PC-9 (cell line): ENCODE measurements around the gene RITA1. TPM values are rescaled to one million over a fixed set of nuclear protein-coding genes. Genes with fewer than 3 reads are reported as not detected.

Experiments used
- BruUV-seq: library from RNA; stranded (reverse); fragments of 400-500 nt; replicated peaks from 2 replicates; lab custom pipeline; 2021; lab: Mats Ljungman, UMichigan
- CTCF ChIA-PET: fragments of 300-600 bp; sonication (Branson Sonifier 250); formaldehyde crosslinking; loops from one replicate; lab custom pipeline; 2022; ENCODE audit warnings: antibody characterized with exemption; lab: Charles Lee
- POLR2A ChIA-PET: fragments of 300-600 bp; sonication (Branson Sonifier 250); formaldehyde crosslinking; loops from one replicate; lab custom pipeline; 2022; ENCODE audit warnings: antibody characterized with exemption; ENCODE audit not compliant: unreplicated experiment; lab: Charles Lee
- DNase-seq, 2 experiments: peaks; one replicate each; pipeline versions ENCODE4 v3.0.0 to v3.0.0-alpha.2; 2015 to 2022; ENCODE audit warnings: mixed read lengths in 1 of 2
- H2AFZ ChIP-seq: fragments of 200-600 bp; sonication (generic); 2 replicates; pipeline ENCODE4 v1.8.1; 2017; ENCODE audit warnings: antibody characterized with exemption
- H3F3A ChIP-seq: fragments of 200-600 bp; sonication (generic); 2 replicates; pipeline ENCODE4 v1.8.1; 2017; ENCODE audit warnings: antibody characterized with exemption, mild to moderate bottlenecking, low read depth; ENCODE audit not compliant: insufficient read depth
- H3K27ac ChIP-seq: fragments of 200-600 bp; sonication (generic); 2 replicates; pipeline ENCODE4 v1.6.1; 2016; ENCODE audit warnings: mixed run types
- H3K27me3 ChIP-seq: fragments of 200-600 bp; sonication (generic); 2 replicates; pipeline ENCODE4 v1.6.1; 2016; ENCODE audit warnings: low read depth, mixed run types; ENCODE audit not compliant: insufficient read depth
- H3K36me3 ChIP-seq: fragments of 200-600 bp; sonication (generic); 2 replicates; pipeline ENCODE4 v1.6.1; 2016; ENCODE audit warnings: low read depth, mixed run types
- H3K4me1 ChIP-seq: fragments of 200-600 bp; sonication (generic); replicated peaks from 2 replicates; pipeline ENCODE4 v1.6.1; 2016; ENCODE audit warnings: mixed run types; ENCODE audit not compliant: insufficient read depth
- H3K4me2 ChIP-seq: fragments of 200-600 bp; sonication (generic); 2 replicates; pipeline ENCODE4 v1.6.1; 2017; ENCODE audit warnings: mixed run types
- H3K4me3 ChIP-seq: fragments of 200-600 bp; sonication (generic); 2 replicates; pipeline ENCODE4 v1.6.1; 2016; ENCODE audit warnings: mixed run types
- H3K79me2 ChIP-seq: fragments of 200-600 bp; sonication (generic); 2 replicates; pipeline ENCODE4 v1.6.1; 2017; ENCODE audit warnings: low read depth, mixed run types
- H3K9me2 ChIP-seq: fragments of 200-600 bp; sonication (generic); 2 replicates; pipeline ENCODE4 v1.8.1; 2017; ENCODE audit warnings: mild to moderate bottlenecking; ENCODE audit not compliant: insufficient read depth
- H3K9me3 ChIP-seq: fragments of 200-600 bp; sonication (generic); 2 replicates; pipeline ENCODE4 v1.8.1; 2016; ENCODE audit warnings: low read depth; ENCODE audit not compliant: insufficient read depth
- H4K20me1 ChIP-seq: fragments of 200-600 bp; sonication (generic); 2 replicates; pipeline ENCODE4 v1.8.1; 2017; ENCODE audit not compliant: insufficient read depth
- CTCF ChIP-seq: fragments of 200-600 bp; sonication (generic); conservative IDR thresholded peaks from 2 replicates; pipeline ENCODE4 v1.6.1; 2017; ENCODE audit warnings: mixed run types, antibody characterized with exemption, mild to moderate bottlenecking, moderate library complexity
- EZH2 ChIP-seq: fragments of 200-600 bp; sonication (generic); IDR thresholded peaks from 2 replicates; pipeline ENCODE4 v1.8.0; 2017; ENCODE audit warnings: antibody characterized with exemption, low read depth
- intact Hi-C: fragments of 100-400 bp; cut with micrococcal nuclease; formaldehyde crosslinking; loops from one replicate; pipeline ENCODE4 v1.10.0; 2022; ENCODE audit not compliant: unreplicated experiment
- total RNA-seq: library from RNA; stranded (reverse); gene quantifications from 2 replicates; pipeline ENCODE4 v1.2.3, GENCODE V29; 2021

The RITA1 gene
- total RNA-seq, 1 experiment from 2014 or later: 16.1 TPM

GRCh38 chr12:113161415-113162016, 24.0 kb upstream of the RITA1 start:
- no peaks in the 10 kb centered on the region for H3K9me3 ChIP-seq
- H3K4me1 ChIP-seq: no peaks in the 10 kb centered on the region
- peaks cover 20% of the 10 kb centered on the region; the same call in 1 of the 2 replicates for H3F3A ChIP-seq
- ChIA-PET CTCF (interaction anchor here (0.5 to 0.8 kb wide), 2 partner anchors 120 to 169 kb away, joined by 5 to 28 read pairs; no protein-coding TSS in a partner anchor), POLR2A (interaction anchor here (0.6 kb wide), 1 partner anchor 126 kb away, joined by 10 read pairs; no protein-coding TSS in a partner anchor)
- no peak overlapping the region for H3K4me3 ChIP-seq
- no peak for TF ChIP-seq CTCF
- TF ChIP-seq EZH2: no peak
- intact Hi-C loops: no loop called here
- DNase-seq: peak in 1 of 2 experiments; percentile 44
- no peak overlapping the region for H3K4me2 ChIP-seq
- H3K79me2 ChIP-seq: no peaks in the 10 kb centered on the region
- peaks cover 4% of the 10 kb centered on the region; the same call in 1 of the 2 replicates for H3K36me3 ChIP-seq
- no TSS peak for BruUV-seq
- peaks cover 13% of the 10 kb centered on the region for H4K20me1 ChIP-seq
- H3K27ac ChIP-seq: no peak overlapping the region
- H3K9me2 ChIP-seq: no peaks in the 10 kb centered on the region
- no peaks in the 10 kb centered on the region for H3K27me3 ChIP-seq
- H2AFZ ChIP-seq: no peak overlapping the region

- BruUV-seq: no TSS peak
- no peaks in the 10 kb centered on the region for H3K79me2 ChIP-seq
- TF ChIP-seq EZH2 (no peak), CTCF (no peak)
- CTCF ChIA-PET: interaction anchor here (0.5 to 0.9 kb wide), 2 partner anchors 15 to 170 kb away, joined by 4 to 5 read pairs; no protein-coding TSS in a partner anchor
- POLR2A ChIA-PET: interaction anchor here (0.5 to 0.6 kb wide), 2 partner anchors 35 to 125 kb away, joined by 3 to 10 read pairs; no protein-coding TSS in a partner anchor
- H3K4me3 ChIP-seq: no peak overlapping the region
- no peaks in the 10 kb centered on the region for H3K27me3 ChIP-seq
- peaks cover 12% of the 10 kb centered on the region; the same call in 1 of the 2 replicates for H3F3A ChIP-seq
- DNase-seq: peak in 1 of 2 experiments; percentile 8
- peaks cover 4% of the 10 kb centered on the region; the same call in 1 of the 2 replicates for H3K36me3 ChIP-seq
- H4K20me1 ChIP-seq: peaks cover 13% of the 10 kb centered on the region
- H3K9me2 ChIP-seq: no peaks in the 10 kb centered on the region
- intact Hi-C loops: no loop called here
- no peak overlapping the region for H2AFZ ChIP-seq
- no peak overlapping the region for H3K4me2 ChIP-seq
- H3K27ac ChIP-seq: no peak overlapping the region
- no peaks in the 10 kb centered on the region for H3K4me1 ChIP-seq
- H3K9me3 ChIP-seq: no peaks in the 10 kb centered on the region
Measured at GRCh38 chr12:113162102-113163029, 23.2 kb upstream of the RITA1 start.

DNA sequence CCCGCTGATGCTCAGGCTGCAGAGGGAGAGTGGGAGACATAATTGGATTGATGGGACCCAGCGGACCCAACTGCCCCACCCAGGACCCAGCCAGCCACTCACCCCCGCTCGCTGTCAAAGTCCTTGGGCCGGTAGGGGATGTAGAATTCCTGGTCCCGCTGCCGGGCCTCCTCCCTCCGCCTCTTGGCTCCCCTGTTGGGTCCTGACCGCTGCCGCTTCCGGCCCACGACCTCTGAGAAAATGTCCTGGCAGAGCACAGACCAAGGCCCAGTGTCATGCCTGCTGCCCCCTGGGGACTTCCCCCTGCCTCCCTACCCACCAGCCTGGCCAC, 22.5 kb upstream of the RITA1 start:
- Histone ChIP-seq H3K36me3 (peaks cover 4% of the 10 kb centered on the region; the same call in 1 of the 2 replicates), H3K9me2 (no peaks in the 10 kb centered on the region), H3K4me3 (no peak overlapping the region), H3F3A (peaks cover 9% of the 10 kb centered on the region; the same call in 1 of the 2 replicates), H3K4me2 (no peak overlapping the region), H3K27ac (no peak overlapping the region), H3K79me2 (no peaks in the 10 kb centered on the region), H4K20me1 (peaks cover 13% of the 10 kb centered on the region), H3K9me3 (no peaks in the 10 kb centered on the region), H3K4me1 (no peaks in the 10 kb centered on the region), H3K27me3 (no peaks in the 10 kb centered on the region), H2AFZ (no peak overlapping the region)
- intact Hi-C loops: no loop called here
- POLR2A ChIA-PET: no interaction called here
- no TSS peak for BruUV-seq
- no peak for DNase-seq
- no peak for TF ChIP-seq CTCF
- no peak for TF ChIP-seq EZH2
- CTCF ChIA-PET: no interaction called here
